Thymus (tissue), 11 donors: ENCODE data around the gene SERPINA1. TPM values are rescaled to one million over a fixed set of nuclear protein-coding genes. Genes with fewer than 3 reads are reported as not detected.

ENCODE experiments used
- DNase-seq, 9 donors: peaks; one replicate each; pipeline ENCODE4 v3.0.0-alpha.2; 2013; ENCODE audit warnings: low spot score in 9 of 9, low read depth in 6 of 9, missing footprints in 1 of 9
- H3K27ac ChIP-seq, 2 donors: one replicate each; pipeline ENCODE4 v1.5.1; 2013; ENCODE audit warnings: control low read depth in 1 of 2, low read depth in 1 of 2, low read length in 1 of 2, mild to moderate bottlenecking in 1 of 2, moderate library complexity in 1 of 2
- H3K27me3 ChIP-seq, 2 donors: one replicate each; pipeline ENCODE4 v1.5.1; 2013; ENCODE audit warnings: low read length in 1 of 2; ENCODE audit not compliant: control insufficient read depth in 2 of 2, insufficient read depth in 1 of 2
- H3K36me3 ChIP-seq, 2 donors: one replicate each; pipeline ENCODE4 v1.5.1; 2013; ENCODE audit warnings: low read length in 1 of 2, mild to moderate bottlenecking in 1 of 2, moderate library complexity in 1 of 2; ENCODE audit not compliant: control insufficient read depth in 2 of 2, insufficient read depth in 2 of 2
- H3K4me1 ChIP-seq, 2 donors: one replicate each; pipeline ENCODE4 v1.5.1; 2013; ENCODE audit warnings: low read length in 2 of 2; ENCODE audit not compliant: control insufficient read depth in 2 of 2, insufficient read depth in 2 of 2
- H3K4me3 ChIP-seq, 2 donors: one replicate each; pipeline ENCODE4 v1.5.1; 2013; ENCODE audit warnings: low read length in 2 of 2, control low read depth in 1 of 2, mild to moderate bottlenecking in 1 of 2
- H3K9me3 ChIP-seq, 2 donors: one replicate each; pipeline ENCODE4 v1.5.1; 2013; ENCODE audit warnings: low read length in 1 of 2, mild to moderate bottlenecking in 1 of 2; ENCODE audit not compliant: control insufficient read depth in 2 of 2, insufficient read depth in 1 of 2
- WGBS: extraction: QIAGEN DNeasy Blood & Tissue Kit; methylation state at CpG from one replicate; pipeline ENCODE4 v1.1.7; 2013; 5-methylcytosine and 5-hydroxymethylcytosine counted together
- polyA plus RNA-seq: library from polyadenylated mRNA; stranded (reverse); fragments of 200-250 nt; gene quantifications from one replicate; pipeline ENCODE4 v1.2.3, GENCODE V29; 2013
- total RNA-seq: library from RNA; stranded (reverse); fragments of 120-200 nt; gene quantifications from one replicate; pipeline ENCODE4 v1.2.4, GENCODE V29; 2013
- donor health status: healthy.

The SERPINA1 gene
- total and polyA plus RNA-seq, 2 donors, result 9.4 to 26.8 TPM

GRCh38 chr14:94401083-94401482, 12.7 kb upstream of the SERPINA1 start:
- DNase-seq, result no peak
- H3K36me3 ChIP-seq, result no peaks in the 10 kb centered on the region
- H3K9me3 ChIP-seq, result no peaks in the 10 kb centered on the region
- H3K4me3 ChIP-seq, result no peak overlapping the region
- H3K27ac ChIP-seq, result no peak overlapping the region
- H3K4me1 ChIP-seq, result no peaks in the 10 kb centered on the region
- 83% methylated on average over 1 of the region's 1 CpG for WGBS
- H3K27me3 ChIP-seq, result no peaks in the 10 kb centered on the region

DNA sequence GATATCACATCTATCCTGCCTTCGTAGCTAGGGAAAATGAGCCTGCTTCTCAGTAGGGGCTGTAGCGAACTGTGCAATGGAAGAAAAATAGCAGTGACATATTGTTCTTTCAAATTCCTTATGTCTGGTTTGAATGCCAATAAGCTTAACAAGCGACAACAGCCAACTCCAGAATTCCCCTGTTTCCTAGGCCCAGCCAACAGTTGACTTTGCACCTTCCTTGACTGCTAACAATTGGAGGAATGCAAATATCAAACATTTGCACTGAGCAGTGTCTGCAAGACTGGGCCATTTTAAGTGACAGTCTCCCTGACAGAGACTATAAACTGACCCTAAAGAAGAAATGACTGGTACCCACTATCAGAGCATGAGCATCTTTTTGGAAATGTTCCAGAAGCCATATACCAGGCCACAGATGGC, 12.0 kb upstream of the SERPINA1 start:
- no peaks in the 10 kb centered on the region for H3K9me3 ChIP-seq
- no peaks in the 10 kb centered on the region for H3K27me3 ChIP-seq
- no peaks in the 10 kb centered on the region for H3K4me1 ChIP-seq
- no peak overlapping the region for H3K27ac ChIP-seq
- DNase-seq, result no peak
- no peaks in the 10 kb centered on the region for H3K36me3 ChIP-seq
- H3K4me3 ChIP-seq, result no peak overlapping the region
- WGBS, result 92% methylated on average over 3 of the region's 3 CpGs

- H3K9me3 ChIP-seq, result no peaks in the 10 kb centered on the region
- H3K4me3 ChIP-seq, result no peak overlapping the region
- H3K4me1 ChIP-seq, result no peaks in the 10 kb centered on the region
- H3K27ac ChIP-seq, result no peak overlapping the region
- H3K36me3 ChIP-seq, result no peaks in the 10 kb centered on the region
- no peaks in the 10 kb centered on the region for H3K27me3 ChIP-seq
- no peak for DNase-seq
- WGBS, result 95% methylated on average over 5 of the region's 5 CpGs
Observed at GRCh38 chr14:94398536-94398935, 10.1 kb upstream of the SERPINA1 start.

DNA sequence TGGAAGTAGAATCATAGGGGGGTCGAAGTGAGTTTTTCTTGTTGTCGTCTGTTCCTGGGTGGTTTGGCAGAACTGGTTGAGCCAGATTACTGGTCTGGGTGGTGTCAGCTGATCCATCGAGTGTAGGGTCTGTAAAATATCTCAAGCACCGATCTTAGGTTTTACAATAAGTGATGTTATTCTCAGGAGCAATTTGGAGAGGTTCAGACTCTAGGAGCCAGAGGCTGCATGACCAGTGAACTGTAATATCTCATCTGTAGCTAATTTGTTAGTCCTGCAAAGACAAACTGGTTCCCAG, 9.7 kb upstream of the SERPINA1 start:
- DNase-seq, result no peak

DNA sequence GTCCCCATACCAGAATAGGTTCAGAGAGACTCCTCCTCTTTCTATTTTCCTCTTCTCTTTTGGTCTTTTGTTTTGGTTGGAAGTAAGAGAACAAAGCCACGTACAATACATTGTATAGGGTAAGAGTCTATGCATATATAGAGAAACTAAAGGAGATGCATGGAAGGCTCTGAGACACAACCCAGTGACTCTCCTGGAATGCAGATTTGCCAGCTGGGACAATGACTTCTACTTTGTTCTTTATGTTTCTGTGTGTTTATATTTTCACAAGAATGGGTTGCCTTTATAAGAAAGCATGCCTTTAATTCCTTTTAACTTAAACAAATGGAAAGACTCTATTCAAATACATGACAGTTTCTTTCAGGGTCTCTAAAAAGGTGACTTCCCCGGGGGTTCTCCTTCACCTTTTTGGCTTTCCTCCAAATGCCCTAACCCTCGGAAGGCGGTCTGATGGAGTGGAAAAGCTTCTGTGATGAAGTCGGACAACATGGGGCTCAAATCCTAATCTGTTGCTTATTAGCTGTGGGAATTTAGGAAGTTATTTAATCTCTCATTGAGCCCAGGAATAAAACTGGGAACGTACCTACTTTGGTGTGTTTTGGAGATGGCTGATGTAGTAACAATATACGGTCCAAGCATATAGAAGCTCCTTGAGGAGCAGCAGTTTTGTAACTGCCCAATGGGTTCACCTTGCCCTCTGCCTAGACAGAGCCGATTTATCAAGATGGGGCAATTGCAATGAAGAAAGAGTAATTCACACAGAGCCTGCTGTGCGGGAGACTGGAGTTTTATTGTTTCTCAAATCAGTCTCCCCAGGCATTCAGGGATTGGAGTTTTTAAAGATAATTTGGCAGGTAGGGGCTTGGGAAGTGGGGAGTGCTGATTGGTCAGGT, 9.1 kb upstream of the SERPINA1 start:
- 60% methylated on average over 9 of the region's 9 CpGs for WGBS
- H3K27ac ChIP-seq, result no peak overlapping the region
- no peaks in the 10 kb centered on the region for H3K4me1 ChIP-seq
- H3K9me3 ChIP-seq, result no peaks in the 10 kb centered on the region
- H3K36me3 ChIP-seq, result no peaks in the 10 kb centered on the region
- DNase-seq, result no peak
- no peak overlapping the region for H3K4me3 ChIP-seq
- no peaks in the 10 kb centered on the region for H3K27me3 ChIP-seq

More for the DNA sequence above, 9.7 kb upstream of the SERPINA1 start:
- H3K4me3 ChIP-seq, result no peak overlapping the region
- no peaks in the 10 kb centered on the region for H3K36me3 ChIP-seq
- no peaks in the 10 kb centered on the region for H3K27me3 ChIP-seq
- H3K9me3 ChIP-seq, result no peaks in the 10 kb centered on the region
- no peak overlapping the region for H3K27ac ChIP-seq
- no peaks in the 10 kb centered on the region for H3K4me1 ChIP-seq
- 32% methylated on average over 4 of the region's 4 CpGs for WGBS

GRCh38 chr14:94396628-94397225, 8.3 kb upstream of the SERPINA1 start:
- H3K9me3 ChIP-seq, result no peaks in the 10 kb centered on the region
- H3K36me3 ChIP-seq, result no peaks in the 10 kb centered on the region
- H3K27ac ChIP-seq, result no peak overlapping the region
- H3K4me3 ChIP-seq, result no peak overlapping the region
- H3K27me3 ChIP-seq, result no peaks in the 10 kb centered on the region
- no peak for DNase-seq
- H3K4me1 ChIP-seq, result no peaks in the 10 kb centered on the region

DNA sequence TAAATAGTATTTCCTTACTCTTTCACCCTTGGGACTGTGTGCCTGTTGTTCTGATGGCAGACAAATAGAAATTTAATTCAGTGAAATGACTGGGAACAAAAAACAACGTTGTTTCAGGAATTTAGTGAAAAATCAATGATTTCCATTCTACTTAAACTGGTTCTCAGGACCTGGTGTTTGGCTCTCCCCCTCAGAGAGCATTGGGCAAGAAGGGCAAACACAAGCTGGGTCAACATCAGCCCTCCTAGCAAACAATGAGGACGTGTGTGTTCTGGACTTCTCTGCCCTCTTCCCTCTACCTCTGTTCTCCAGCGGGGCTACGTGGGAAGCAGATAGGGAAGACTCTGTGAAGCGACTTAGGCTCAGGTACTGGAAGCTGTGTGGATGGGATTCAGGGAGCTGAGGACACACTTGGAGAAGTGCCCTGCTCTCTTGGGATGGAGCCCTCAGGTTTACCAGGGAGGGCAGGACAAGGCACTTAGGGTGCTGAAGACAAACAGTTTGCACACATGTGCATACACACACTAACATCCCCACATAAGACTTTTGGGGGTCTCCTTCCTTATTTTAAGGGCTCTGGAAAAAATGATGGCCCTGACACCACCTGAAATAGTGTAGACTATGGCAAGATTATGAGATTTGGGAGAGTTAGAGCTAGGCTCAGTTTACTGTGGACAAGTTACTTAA, 7.6 kb upstream of the SERPINA1 start:
- H3K27ac ChIP-seq, result no peak overlapping the region
- no peak overlapping the region for H3K4me3 ChIP-seq
- 87% methylated on average over 5 of the region's 5 CpGs for WGBS
- H3K9me3 ChIP-seq, result no peaks in the 10 kb centered on the region
- H3K4me1 ChIP-seq, result no peaks in the 10 kb centered on the region
- no peaks in the 10 kb centered on the region for H3K36me3 ChIP-seq
- no peak for DNase-seq
- no peaks in the 10 kb centered on the region for H3K27me3 ChIP-seq

- Histone ChIP-seq H3K27ac (no peak overlapping the region), H3K4me1 (no peaks in the 10 kb centered on the region), H3K9me3 (no peaks in the 10 kb centered on the region), H3K36me3 (no peaks in the 10 kb centered on the region), H3K4me3 (no peak overlapping the region), H3K27me3 (no peaks in the 10 kb centered on the region)
- WGBS, result 96% methylated on average over 4 of the region's 4 CpGs
- DNase-seq, result no peak
Observed at GRCh38 chr14:94395282-94395887, 7.0 kb upstream of the SERPINA1 start.
